GM19240 (cell line): ENCODE results near the gene ZNF181.
"Not testable (repeated sequence)": the region's sequence is repeated elsewhere in the genome, so short reads cannot be mapped to it uniquely, and the experiment has no call there.

Experiments used
- DNase-seq: peaks from one replicate; pipeline ENCODE4 v3.0.0; 2011; ENCODE audit warnings: low spot score; ENCODE audit not compliant: insufficient read length

ZNF181 gene

DNA sequence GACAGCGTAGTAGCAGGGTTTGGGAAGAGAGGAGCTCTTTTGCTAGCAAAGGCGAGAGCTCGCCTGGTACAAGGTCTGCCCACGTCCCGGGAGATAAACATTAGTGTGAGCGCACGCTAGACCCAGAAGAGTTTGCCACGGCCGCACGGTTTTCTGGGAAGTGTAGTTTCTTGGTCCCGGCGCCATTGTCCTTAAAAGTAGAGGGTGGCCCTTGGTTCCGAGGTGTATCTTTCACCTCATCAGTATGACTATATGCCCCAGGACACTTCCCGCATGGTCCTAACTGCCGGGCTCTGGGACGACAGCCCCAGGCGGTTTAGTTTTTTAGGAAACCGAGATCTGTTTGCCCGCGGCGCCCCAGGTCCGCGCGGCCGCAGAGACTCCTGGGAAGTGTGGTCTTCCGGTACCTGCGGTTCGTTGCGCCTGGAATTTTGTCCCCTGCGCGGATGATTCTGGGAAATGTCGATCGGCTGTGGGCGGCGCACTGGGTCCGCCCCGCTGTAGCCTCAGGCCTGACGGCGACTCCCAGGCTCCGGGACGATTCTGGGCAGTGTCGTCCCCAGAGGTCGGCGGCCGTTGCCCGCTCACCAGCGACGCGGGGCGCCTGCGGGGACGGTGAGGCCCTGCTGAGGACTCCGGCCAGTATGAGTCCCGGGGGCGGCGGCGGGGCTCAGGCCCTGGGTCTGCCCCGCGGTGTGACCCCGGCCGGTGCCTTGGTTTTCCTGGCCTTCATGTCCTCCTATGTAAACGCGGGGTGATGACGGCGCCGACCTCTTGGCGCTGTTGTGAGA, at the start of gene ZNF181:
ZNF181 (plus strand) TSS at position 498 of the 791 bp plus-strand sequence. CDS start 795 bp downstream, outside the sequence.
- peak; percentile 43 for DNase-seq

GRCh38 chr19:34685266-34685665, 48.8 kb upstream of the ZNF181 start:
- not testable (repeated sequence) for DNase-seq

DNA sequence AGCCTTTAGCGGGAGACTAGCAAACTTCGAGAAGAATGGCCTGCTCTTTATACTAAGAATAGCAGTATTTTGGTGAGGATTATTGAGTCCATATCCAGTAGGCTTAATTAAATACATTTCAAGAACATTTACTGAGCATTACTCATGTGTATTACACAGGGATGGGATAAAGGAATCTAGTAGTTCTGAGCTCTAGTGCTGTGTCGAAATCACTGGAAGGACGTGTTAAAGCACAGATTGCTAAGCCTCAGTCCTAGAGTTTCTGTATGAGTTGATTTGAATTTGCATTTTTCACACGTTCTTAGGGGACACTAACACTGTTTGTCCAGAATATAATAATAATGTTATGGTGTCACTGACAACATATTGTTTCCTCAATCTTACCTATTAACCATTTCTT, 47.6 kb upstream of the ZNF181 start:
- no peak for DNase-seq

- no peak for DNase-seq
Observed at GRCh38 chr19:34687348-34687747, 46.7 kb upstream of the ZNF181 start.

- DNase-seq, result no peak
Observed at GRCh38 chr19:34688592-34688991, 45.5 kb upstream of the ZNF181 start.

GRCh38 chr19:34690372-34690771, 43.7 kb upstream of the ZNF181 start:
- DNase-seq, result no peak

GRCh38 chr19:34692549-34692948, 41.5 kb upstream of the ZNF181 start:
- no peak for DNase-seq

- no peak for DNase-seq
Observed at GRCh38 chr19:34707661-34708060, 26.4 kb upstream of the ZNF181 start.

GRCh38 chr19:34711890-34712289, 22.2 kb upstream of the ZNF181 start:
- no peak for DNase-seq

DNA sequence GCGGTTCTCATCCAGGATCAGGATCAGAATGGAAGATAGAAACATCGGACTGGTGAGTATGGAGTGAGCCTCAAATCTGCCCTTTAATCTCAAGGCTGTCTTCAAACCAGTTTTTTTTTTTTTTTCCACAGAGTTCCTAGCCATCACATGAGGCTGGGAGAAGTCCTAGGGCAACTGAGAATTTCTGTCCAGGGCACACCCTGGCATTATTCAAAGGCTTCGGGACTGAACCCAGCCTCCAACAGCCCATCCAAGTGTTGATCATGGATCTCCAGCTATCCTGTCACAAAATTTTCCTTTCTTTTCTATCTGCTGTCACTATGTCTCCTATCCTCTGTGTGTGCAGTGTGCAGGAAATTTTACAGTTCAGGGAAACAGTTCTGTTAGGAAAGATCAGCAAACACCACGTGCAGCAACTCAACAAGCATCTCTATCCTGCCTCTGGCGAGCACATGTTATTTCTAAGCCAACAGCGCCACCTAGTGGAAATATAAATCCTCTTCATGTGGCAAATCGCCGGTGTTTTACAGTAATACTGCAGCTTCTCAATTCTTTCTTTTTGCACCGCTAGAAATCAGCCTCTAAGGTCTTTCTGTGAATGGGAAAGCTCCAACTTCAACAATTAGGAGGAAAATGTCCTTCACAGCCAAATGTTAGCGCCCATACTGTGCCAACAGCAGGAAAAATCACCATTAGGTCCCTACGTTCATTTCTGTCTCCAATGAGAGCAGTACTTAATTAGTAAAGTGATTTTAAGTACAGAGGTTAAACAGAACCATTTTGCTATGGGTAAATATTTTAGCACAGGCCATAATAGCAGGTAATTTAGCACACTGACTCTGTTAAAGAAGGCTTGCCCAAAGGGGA, 21.4 kb upstream of the ZNF181 start:
- DNase-seq, result peak; percentile 22

GRCh38 chr19:34713262-34713637, 20.8 kb upstream of the ZNF181 start:
- DNase-seq, result no peak

GRCh38 chr19:34715357-34715756, 18.7 kb upstream of the ZNF181 start:
- DNase-seq, result no peak

DNA sequence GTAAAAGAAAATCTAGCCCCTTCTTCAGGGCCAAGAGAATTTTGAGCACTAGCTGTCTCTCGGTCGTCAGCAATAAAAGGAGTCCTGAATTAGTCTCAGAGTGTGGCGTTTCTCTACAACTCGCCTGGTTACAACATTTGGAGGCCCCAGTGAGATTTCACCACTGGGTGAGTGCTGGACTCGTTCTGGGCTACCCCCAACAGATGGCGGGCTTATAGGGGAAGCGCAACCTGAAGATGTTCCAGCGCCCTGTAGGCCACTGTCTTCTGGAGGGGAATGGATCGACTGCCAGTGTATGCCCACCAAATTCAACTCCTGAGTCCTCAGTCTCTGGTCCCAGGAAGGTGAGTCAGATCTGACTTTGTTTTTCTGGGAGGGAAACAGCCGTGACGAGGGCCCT, 11.7 kb upstream of the ZNF181 start:
- DNase-seq, result no peak

GRCh38 chr19:34725400-34725799, 8.6 kb upstream of the ZNF181 start:
- no peak for DNase-seq

DNA sequence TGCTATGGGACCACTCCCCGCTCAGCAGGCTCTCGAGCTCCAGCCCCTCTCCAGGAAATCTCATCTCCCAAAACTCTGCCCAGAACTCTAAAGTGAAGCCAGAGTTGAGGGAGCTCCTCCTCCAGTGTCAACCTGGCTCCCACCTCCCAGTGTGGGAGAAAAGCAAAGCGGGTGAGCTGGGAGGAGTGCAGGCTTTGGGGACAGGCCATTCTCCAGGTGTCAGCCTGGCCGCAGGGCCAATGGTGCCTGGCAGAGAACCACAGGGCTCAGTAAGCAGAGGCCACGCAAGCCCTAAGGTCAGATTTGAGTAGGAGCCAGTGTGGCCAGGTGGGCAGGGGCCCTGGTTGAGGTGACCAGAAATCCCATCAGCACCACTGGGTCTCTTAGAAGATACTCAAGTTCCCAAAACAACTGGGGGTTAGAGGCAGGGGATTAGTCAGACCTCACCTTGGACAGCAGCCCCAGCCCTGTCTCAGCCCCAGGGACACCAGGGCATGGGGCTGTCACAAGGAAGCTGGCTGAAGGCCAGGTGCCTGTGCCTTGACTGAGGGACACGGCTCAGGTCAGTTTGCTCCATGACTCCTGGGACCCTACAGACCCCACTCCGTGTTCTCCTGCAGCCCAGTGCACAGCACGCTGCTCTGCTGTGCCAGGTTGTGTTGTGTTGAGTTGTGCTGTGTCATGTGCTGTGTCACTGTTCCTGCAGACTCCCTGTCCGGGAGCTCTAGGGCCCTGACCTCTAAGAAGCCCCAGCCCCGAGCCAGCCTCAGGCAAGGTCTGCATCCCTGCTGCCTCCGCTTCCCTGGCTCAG, 2.8 kb upstream of the ZNF181 start:
- DNase-seq, result no peak

DNA sequence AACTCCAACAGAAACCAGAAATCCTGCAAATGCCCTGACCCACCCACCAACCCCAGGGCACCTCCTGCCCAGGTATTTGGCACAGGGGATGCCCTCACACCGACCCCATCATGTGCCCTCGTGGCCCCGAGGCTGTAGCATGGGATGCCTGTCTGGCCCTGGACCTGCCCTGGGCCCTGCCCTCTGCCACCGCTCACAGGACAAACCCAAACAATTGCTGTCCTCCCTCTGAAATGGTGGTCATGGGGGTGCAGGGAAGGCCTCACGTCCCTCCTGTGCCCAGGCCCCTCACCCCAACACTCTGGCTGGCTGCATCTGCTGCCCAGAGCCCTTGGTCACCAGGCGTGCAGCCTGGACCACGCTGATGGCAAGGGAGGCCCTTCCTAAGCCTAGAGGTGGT, 2.1 kb upstream of the ZNF181 start:
- DNase-seq, result no peak

- DNase-seq, result no peak
Observed at GRCh38 chr19:34732612-34733211, 1.3 kb upstream of the ZNF181 start.

GRCh38 chr19:34733266-34733745, 737 bp upstream of the ZNF181 start:
- no peak for DNase-seq

DNA sequence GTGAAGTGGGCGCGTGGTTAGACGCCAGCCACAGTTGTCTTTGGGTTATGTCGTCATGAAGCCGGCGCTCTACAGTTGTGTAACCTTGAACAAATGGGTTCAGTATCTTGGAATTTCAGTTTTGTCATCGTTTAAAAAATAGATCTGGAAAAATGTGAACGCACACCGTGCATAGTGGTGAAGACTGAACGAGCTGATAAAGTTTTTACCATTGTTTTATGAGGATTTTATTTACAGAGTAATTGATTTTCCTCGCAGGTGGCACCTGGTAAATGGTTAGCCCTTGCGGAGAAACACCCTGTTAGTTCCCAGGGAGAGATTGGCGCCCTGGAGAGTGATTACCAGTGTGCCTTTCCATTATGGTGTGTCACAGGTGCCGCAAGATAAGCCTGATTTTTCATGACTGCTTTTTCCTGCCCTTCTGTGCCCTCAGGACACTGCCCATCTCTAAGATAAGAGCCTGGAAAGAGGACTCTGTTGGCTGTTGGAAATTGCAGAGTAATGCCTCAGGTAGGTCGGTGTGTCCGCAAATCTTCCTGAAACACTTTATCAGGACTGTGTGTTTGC, 577 bp downstream of the ZNF181 start:
- no peak for DNase-seq

- no peak for DNase-seq
Observed at GRCh38 chr19:34744896-34745690, 11.1 kb downstream of the ZNF181 start.
